ENCODE measurements around the gene SANBR.

SANBR gene

DNA sequence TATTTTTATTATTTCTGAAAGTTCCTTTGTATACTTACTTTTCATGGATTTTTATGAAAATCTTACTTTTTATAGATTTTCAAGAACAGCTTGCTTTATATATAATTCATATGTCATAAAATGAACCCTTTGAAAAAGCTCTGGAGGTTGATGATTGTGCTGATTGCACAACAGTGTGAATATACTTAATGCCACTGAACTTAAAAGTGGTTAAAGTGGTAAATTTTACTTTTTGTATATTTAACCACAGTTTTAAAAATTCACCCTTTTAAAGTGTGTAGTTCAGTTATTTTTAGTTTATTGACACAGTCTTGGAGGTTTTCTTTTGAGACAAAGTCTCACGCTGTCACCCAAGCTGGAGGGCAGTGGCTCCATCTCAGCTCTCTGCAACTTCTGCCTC is 8.4 kb downstream of the SANBR start:
- FAIRE-seq, result no peak
- TF ChIP-seq POU2F2 (IDR thresholded peaks at IDR 0.05; ENCODE audit: low read depth, low read length), result no peak
- no peak for TF ChIP-seq PAX5 (IDR thresholded peaks at IDR 0.05; ENCODE audit: insufficient read depth, low read length, severe bottlenecking)
- TF ChIP-seq TAF1 (IDR thresholded peaks at IDR 0.05; ENCODE audit: low read depth, low read length), result no peak
- no peak for TF ChIP-seq SPI1 (IDR thresholded peaks at IDR 0.05; ENCODE audit: low read depth, low read length)
- TF ChIP-seq POLR2AphosphoS5 (IDR thresholded peaks at IDR 0.05; ENCODE audit: low read depth, low read length), result no peak
- TF ChIP-seq POLR2A (IDR thresholded peaks at IDR 0.05; ENCODE audit: low read depth, low read length), result no peak
- DNase-seq (ENCODE audit: insufficient read length, low spot score), result no peak

DNA sequence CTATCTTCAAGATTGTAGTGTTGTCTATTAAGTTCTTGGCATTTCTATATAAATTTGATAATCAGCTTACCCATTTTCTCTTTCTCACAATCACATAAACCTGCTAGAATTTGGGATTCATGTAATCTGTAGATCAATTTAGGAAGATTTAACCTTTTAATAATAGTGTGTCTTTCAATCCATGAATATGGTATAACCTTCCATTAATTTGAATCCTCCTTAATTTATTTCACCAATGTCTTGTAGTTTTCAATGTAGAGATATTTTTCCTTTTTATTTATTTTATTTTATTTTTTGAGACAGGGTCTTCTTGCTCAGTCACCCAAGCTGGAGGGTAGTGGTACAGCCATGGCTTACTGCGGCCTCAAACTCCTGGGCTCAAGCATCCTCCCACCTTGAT is 20.2 kb downstream of the SANBR start:
- TF ChIP-seq POU2F2 (IDR thresholded peaks at IDR 0.05; ENCODE audit: low read depth, low read length) (no peak), PAX5 (IDR thresholded peaks at IDR 0.05; ENCODE audit: insufficient read depth, low read length, severe bottlenecking) (no peak), POLR2AphosphoS5 (IDR thresholded peaks at IDR 0.05; ENCODE audit: low read depth, low read length) (no peak)
- DNase-seq (ENCODE audit: insufficient read length, low spot score), result no peak
- FAIRE-seq, result no peak

DNA sequence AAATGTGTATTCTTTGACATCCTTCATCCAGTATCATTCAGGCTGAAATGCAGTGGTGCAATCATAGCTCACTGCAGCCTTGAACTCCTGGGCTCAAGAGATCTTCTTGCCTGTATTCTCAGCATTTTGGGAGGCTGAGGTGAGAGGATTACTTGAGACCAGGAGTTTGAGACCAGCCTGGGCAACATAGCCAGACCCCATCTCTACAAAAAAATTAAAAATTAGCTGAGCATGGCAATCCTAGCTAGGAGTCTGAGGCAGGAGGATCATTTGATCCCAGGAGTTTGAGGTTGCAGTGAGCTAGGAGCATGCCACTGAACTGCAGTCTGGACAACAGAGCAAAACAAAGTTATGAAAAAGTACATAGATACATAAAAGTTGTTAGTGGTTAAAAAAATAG is 24.1 kb downstream of the SANBR start:
- DNase-seq (ENCODE audit: insufficient read length, low spot score) (no peak), FAIRE-seq (no peak)
- TF ChIP-seq POU2F2 (IDR thresholded peaks at IDR 0.05; ENCODE audit: low read depth, low read length) (no peak), POLR2AphosphoS5 (IDR thresholded peaks at IDR 0.05; ENCODE audit: low read depth, low read length) (no peak), TAF1 (IDR thresholded peaks at IDR 0.05; ENCODE audit: low read depth, low read length) (no peak), POLR2A (IDR thresholded peaks at IDR 0.05; ENCODE audit: low read depth, low read length) (no peak), PAX5 (IDR thresholded peaks at IDR 0.05; ENCODE audit: insufficient read depth, low read length, severe bottlenecking) (no peak), SPI1 (IDR thresholded peaks at IDR 0.05; ENCODE audit: low read depth, low read length) (no peak)

DNA sequence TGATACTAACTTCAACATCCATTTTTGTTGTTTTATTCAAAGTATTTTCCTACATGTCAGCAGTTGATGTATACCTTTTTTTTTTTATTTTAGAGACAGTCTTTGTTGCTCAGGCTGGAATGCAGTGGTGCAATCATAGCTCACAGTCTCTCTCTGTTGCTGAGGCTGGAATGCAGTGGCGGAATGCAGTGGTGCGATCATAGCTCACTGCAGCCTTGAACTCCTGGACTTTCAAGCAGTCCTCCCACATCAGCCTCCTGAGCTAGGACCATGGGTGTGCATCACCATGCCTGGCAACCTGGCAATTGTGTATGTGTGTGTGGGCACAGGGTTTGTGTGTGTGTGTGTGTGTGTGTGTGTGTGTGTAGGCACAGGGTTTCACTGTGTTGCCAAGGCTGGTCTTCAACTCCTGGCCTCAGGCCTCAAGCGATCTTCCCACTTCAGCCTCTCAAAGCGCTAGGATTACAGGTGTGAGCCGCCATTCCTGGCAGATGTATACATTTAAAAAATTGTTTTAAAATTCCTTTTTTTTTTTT is 24.8 kb downstream of the SANBR start:
- no peak for TF ChIP-seq SPI1 (IDR thresholded peaks at IDR 0.05; ENCODE audit: low read depth, low read length)
- no peak for TF ChIP-seq PAX5 (IDR thresholded peaks at IDR 0.05; ENCODE audit: insufficient read depth, low read length, severe bottlenecking)
- no peak for TF ChIP-seq POU2F2 (IDR thresholded peaks at IDR 0.05; ENCODE audit: low read depth, low read length)
- no peak for TF ChIP-seq POLR2AphosphoS5 (IDR thresholded peaks at IDR 0.05; ENCODE audit: low read depth, low read length)
- TF ChIP-seq TAF1 (IDR thresholded peaks at IDR 0.05; ENCODE audit: low read depth, low read length), result no peak
- no peak for TF ChIP-seq POLR2A (IDR thresholded peaks at IDR 0.05; ENCODE audit: low read depth, low read length)
- DNase-seq (ENCODE audit: insufficient read length, low spot score) (no peak), FAIRE-seq (no peak)

DNA sequence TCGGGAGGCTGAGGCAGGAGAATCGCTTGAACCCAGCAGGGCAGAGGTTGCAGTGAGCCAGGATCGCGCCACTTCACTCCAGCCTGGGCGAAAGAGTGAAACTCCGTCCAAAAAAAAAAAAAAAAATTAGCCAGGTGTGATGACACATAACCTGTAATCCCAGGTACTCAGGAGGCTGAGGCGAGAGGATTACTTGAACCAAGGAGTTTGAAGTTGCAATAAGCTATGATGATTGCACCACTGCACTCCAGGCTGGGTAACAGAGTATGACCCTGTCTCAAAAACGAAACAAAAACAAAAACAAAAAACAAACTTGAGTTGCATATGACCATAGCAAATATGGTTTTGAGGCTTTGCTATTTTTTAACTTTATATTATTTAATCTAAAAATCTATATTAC is 25.8 kb downstream of the SANBR start:
- FAIRE-seq (no peak), DNase-seq (ENCODE audit: insufficient read length, low spot score) (no peak)
- TF ChIP-seq POLR2AphosphoS5 (IDR thresholded peaks at IDR 0.05; ENCODE audit: low read depth, low read length) (no peak), SPI1 (IDR thresholded peaks at IDR 0.05; ENCODE audit: low read depth, low read length) (no peak), PAX5 (IDR thresholded peaks at IDR 0.05; ENCODE audit: insufficient read depth, low read length, severe bottlenecking) (no peak), TAF1 (IDR thresholded peaks at IDR 0.05; ENCODE audit: low read depth, low read length) (no peak), POU2F2 (IDR thresholded peaks at IDR 0.05; ENCODE audit: low read depth, low read length) (no peak)

DNA sequence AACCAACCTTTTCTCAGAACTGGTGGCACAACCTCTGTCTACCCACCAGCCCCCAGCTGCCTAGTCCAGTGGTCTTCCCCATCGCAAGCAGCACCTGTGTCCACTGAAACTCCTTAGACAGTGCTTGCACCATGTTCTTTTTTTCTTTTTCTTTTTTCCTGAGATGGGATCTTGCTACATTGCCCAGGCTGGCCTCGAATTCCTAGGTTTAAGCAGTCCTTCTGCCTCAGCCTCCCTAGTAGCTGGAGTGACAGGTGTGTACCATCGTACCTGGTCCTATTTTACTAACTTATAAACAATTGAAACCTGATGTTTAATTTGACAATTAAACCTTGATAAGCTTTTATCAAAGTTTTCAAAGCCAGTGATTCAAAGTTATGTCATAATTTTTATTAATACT is 30.8 kb downstream of the SANBR start:
- FAIRE-seq (no peak), DNase-seq (ENCODE audit: insufficient read length, low spot score) (no peak)
- no peak for TF ChIP-seq SPI1 (IDR thresholded peaks at IDR 0.05; ENCODE audit: low read depth, low read length)
- no peak for TF ChIP-seq POU2F2 (IDR thresholded peaks at IDR 0.05; ENCODE audit: low read depth, low read length)
- no peak for TF ChIP-seq POLR2A (IDR thresholded peaks at IDR 0.05; ENCODE audit: low read depth, low read length)
- TF ChIP-seq POLR2AphosphoS5 (IDR thresholded peaks at IDR 0.05; ENCODE audit: low read depth, low read length), result no peak
- TF ChIP-seq PAX5 (IDR thresholded peaks at IDR 0.05; ENCODE audit: insufficient read depth, low read length, severe bottlenecking), result no peak
- TF ChIP-seq TAF1 (IDR thresholded peaks at IDR 0.05; ENCODE audit: low read depth, low read length), result no peak

DNA sequence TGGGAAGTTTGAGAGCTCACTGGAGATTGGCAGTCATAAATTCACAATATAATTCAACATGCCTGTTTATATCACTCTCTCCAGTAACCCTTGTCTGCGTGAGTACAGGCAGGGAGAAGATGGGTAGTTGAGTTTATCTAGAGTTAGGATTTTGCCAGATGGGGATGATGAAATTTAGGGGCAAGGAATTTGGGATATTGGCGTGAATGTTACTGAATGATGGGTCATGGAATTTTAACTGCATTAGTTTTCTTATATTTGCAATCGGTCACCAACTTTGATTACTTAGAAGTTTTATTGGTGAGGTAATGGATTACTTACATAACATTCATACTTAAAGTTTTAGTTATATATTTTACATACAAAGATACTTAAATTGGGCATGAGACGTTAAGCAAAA is 35.1 kb downstream of the SANBR start:
- DNase-seq (ENCODE audit: insufficient read length, low spot score) (no peak), FAIRE-seq (no peak)
- TF ChIP-seq SPI1 (IDR thresholded peaks at IDR 0.05; ENCODE audit: low read depth, low read length) (no peak), POLR2A (IDR thresholded peaks at IDR 0.05; ENCODE audit: low read depth, low read length) (no peak), PAX5 (IDR thresholded peaks at IDR 0.05; ENCODE audit: insufficient read depth, low read length, severe bottlenecking) (no peak), POLR2AphosphoS5 (IDR thresholded peaks at IDR 0.05; ENCODE audit: low read depth, low read length) (no peak), TAF1 (IDR thresholded peaks at IDR 0.05; ENCODE audit: low read depth, low read length) (no peak), POU2F2 (IDR thresholded peaks at IDR 0.05; ENCODE audit: low read depth, low read length) (no peak)

DNA sequence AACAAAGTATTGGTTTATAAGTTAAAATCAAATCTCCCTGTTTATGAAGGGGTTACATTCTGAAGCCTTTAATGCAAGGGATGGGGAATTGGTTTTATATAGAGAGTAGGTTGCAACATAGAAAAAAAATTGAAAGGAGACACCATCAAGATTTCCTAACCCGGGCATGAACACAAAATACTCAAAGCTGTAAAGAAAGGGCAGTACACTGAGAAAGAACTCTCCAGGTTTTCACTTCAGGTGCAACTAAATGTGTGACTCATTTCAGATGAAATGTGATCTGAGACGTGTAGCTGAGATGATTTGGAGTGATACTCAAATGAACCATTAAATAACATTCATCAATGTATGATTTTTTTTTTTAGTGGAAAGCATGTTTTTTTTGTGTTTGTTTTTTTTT is 43.6 kb downstream of the SANBR start:
- FAIRE-seq, result peak; percentile 13

DNA sequence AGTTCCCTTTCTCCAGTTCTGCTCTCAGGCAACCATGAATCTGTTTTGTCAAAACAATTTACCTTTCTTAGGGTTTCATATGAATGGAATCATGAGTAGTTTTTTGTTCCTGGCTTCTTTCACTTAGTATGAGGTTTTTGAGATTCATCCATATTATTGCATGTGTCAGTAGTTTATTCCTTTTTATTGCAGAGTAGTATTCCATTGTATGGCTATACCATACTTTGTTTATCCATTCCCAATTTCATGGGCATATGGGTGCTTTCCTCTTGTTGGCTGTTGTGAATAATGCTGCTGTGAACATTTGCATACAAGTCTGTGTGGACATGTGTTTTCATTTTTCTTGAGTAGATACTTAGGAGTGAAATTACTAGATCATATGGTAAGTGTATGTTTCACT is 46.0 kb downstream of the SANBR start:
- TF ChIP-seq PAX5 (IDR thresholded peaks at IDR 0.05; ENCODE audit: insufficient read depth, low read length, severe bottlenecking) (no peak), POU2F2 (IDR thresholded peaks at IDR 0.05; ENCODE audit: low read depth, low read length) (no peak)
- no peak for FAIRE-seq
- no peak for DNase-seq (ENCODE audit: insufficient read length, low spot score)

More for the DNA sequence above, 43.6 kb downstream of the SANBR start:
- TF ChIP-seq POLR2A (IDR thresholded peaks at IDR 0.05; ENCODE audit: low read depth, low read length), result no peak
- TF ChIP-seq POU2F2 (IDR thresholded peaks at IDR 0.05; ENCODE audit: low read depth, low read length), result no peak
- no peak for TF ChIP-seq PAX5 (IDR thresholded peaks at IDR 0.05; ENCODE audit: insufficient read depth, low read length, severe bottlenecking)
- no peak for TF ChIP-seq TAF1 (IDR thresholded peaks at IDR 0.05; ENCODE audit: low read depth, low read length)
- DNase-seq (ENCODE audit: insufficient read length, low spot score), result no peak

DNA sequence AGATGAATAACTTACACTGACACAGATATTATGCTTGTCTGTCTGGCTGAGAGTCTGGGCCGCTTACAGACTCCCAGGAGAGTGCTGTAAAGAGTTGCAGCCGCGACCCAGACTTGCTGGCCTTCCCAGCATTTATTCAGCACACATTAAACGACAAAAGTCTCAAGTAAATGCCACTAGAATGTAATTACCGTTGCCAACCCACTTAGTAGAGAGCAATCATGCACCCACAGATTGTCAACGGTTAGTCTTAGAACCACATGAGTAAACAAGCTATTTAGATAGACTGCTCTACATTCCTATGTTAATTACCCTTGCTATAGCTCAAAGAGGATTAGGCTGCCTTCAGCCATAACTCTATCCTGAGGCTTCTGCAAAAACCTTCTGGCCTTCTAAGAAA is 48.5 kb downstream of the SANBR start:
- DNase-seq (ENCODE audit: insufficient read length, low spot score), result no peak
- FAIRE-seq, result no peak
- no peak for TF ChIP-seq POLR2A (IDR thresholded peaks at IDR 0.05; ENCODE audit: low read depth, low read length)

Measured in GM12891 (cell line).